HG03095 (cell line): ENCODE measurements around the gene ZAP70.

Source experiments
- ATAC-seq: cut with Tn5 transposase; IDR thresholded peaks from one replicate; pipeline ENCODE4 v1.9.1; 2021; ENCODE audit warnings: moderate library complexity; ENCODE audit not compliant: unreplicated experiment

Gene ZAP70

GRCh38 chr2:97747716-97748115 lies 34.3 kb downstream of the ZAP70 start:
- ATAC-seq: no peak

GRCh38 chr2:97749581-97749980 lies 36.2 kb downstream of the ZAP70 start:
- ATAC-seq: no peak

GRCh38 chr2:97750017-97750416 lies 36.6 kb downstream of the ZAP70 start:
- ATAC-seq: no peak

- ATAC-seq: no peak
Observed at GRCh38 chr2:97751752-97752151, 38.4 kb downstream of the ZAP70 start.

- no peak for ATAC-seq
Observed at GRCh38 chr2:97752342-97753334, 39.3 kb downstream of the ZAP70 start.

- no peak for ATAC-seq
Observed at GRCh38 chr2:97754690-97755346, 41.4 kb downstream of the ZAP70 start.

GRCh38 chr2:97755491-97755890 lies 42.1 kb downstream of the ZAP70 start:
- ATAC-seq: no peak

- ATAC-seq: no peak
Observed at GRCh38 chr2:97757062-97757461, 43.7 kb downstream of the ZAP70 start.

- ATAC-seq: no peak
Observed at GRCh38 chr2:97758131-97758705, 44.8 kb downstream of the ZAP70 start.

GRCh38 chr2:97759727-97760407 lies 46.5 kb downstream of the ZAP70 start:
- ATAC-seq: no peak

- no peak for ATAC-seq
Observed at GRCh38 chr2:97760480-97761049, 47.2 kb downstream of the ZAP70 start.

GRCh38 chr2:97761192-97761591 lies 47.8 kb downstream of the ZAP70 start:
- no peak for ATAC-seq

GRCh38 chr2:97763176-97763845 lies 49.9 kb downstream of the ZAP70 start:
- ATAC-seq: no peak

GRCh38 chr2:97764559-97765263 lies 51.3 kb downstream of the ZAP70 start:
- no peak for ATAC-seq

- ATAC-seq: no peak
Observed at GRCh38 chr2:97765933-97766332, 52.6 kb downstream of the ZAP70 start.

GRCh38 chr2:97766567-97766966 lies 53.2 kb downstream of the ZAP70 start:
- ATAC-seq: no peak

GRCh38 chr2:97769308-97769707 lies 55.9 kb downstream of the ZAP70 start:
- ATAC-seq: no peak

GRCh38 chr2:97769711-97770110 lies 56.3 kb downstream of the ZAP70 start:
- no peak for ATAC-seq

GRCh38 chr2:97770445-97770844 lies 57.1 kb downstream of the ZAP70 start:
- ATAC-seq: no peak

- no peak for ATAC-seq
Observed at GRCh38 chr2:97774425-97774824, 61.0 kb downstream of the ZAP70 start.
